ENCODE results near the gene FAM3A.

FAM3A gene

GRCh38 chrX:154468217-154468616, 47.8 kb downstream of the FAM3A start:
- Histone ChIP-seq H3K36me3 (ENCODE audit: insufficient read depth, low read length) (no peaks in the 10 kb centered on the region; the same call in 1 of the 2 replicates), H3K79me2 (ENCODE audit: insufficient read depth, low read length) (no peaks in the 10 kb centered on the region), H4K20me1 (ENCODE audit: insufficient read depth, low read length, poor library complexity, severe bottlenecking) (no peaks in the 10 kb centered on the region)

GRCh38 chrX:154467556-154467955, 48.5 kb downstream of the FAM3A start:
- TF ChIP-seq EZH2phosphoT487 (IDR thresholded peaks at IDR 0.05; ENCODE audit: borderline replicate concordance), result no peak
- no peak for TF ChIP-seq CTCF (conservative IDR thresholded peaks at IDR 0.05; ENCODE audit: low read length)
- no peaks in the 10 kb centered on the region for H3F3A ChIP-seq (ENCODE audit: low read depth)
- no peaks in the 10 kb centered on the region for H3K27me3 ChIP-seq (ENCODE audit: insufficient read depth, low read length, poor library complexity, severe bottlenecking)
- no peaks in the 10 kb centered on the region for H3K9me2 ChIP-seq (replicated peaks; ENCODE audit: low read depth, low read length)
- no peaks in the 10 kb centered on the region; the same call in 1 of the 2 replicates for H3K36me3 ChIP-seq (ENCODE audit: insufficient read depth, low read length)
- no peak overlapping the region for H3K9ac ChIP-seq (ENCODE audit: low read depth, low read length, poor library complexity, severe bottlenecking)
- no peaks in the 10 kb centered on the region for H4K20me1 ChIP-seq (ENCODE audit: insufficient read depth, low read length, poor library complexity, severe bottlenecking)
- no peak overlapping the region for H3K4me3 ChIP-seq (ENCODE audit: low read length, poor library complexity, severe bottlenecking)
- no peaks in the 10 kb centered on the region for H3K4me1 ChIP-seq (ENCODE audit: insufficient read depth, low read length, poor library complexity, severe bottlenecking)
- no peaks in the 10 kb centered on the region for H3K79me2 ChIP-seq (ENCODE audit: insufficient read depth, low read length)
- H3K9me3 ChIP-seq (ENCODE audit: insufficient read depth, low read depth, low read length), result no peaks in the 10 kb centered on the region
- H2AFZ ChIP-seq (ENCODE audit: low read length), result no peak overlapping the region
- no peak overlapping the region for H3K4me2 ChIP-seq (ENCODE audit: low read depth, low read length, poor library complexity, severe bottlenecking)

More at GRCh38 chrX:154468217-154468616, 47.8 kb downstream of the FAM3A start:
- TF ChIP-seq EZH2phosphoT487 (IDR thresholded peaks at IDR 0.05; ENCODE audit: borderline replicate concordance), result no peak
- no peak for TF ChIP-seq CTCF (conservative IDR thresholded peaks at IDR 0.05; ENCODE audit: low read length)
- H3K9me3 ChIP-seq (ENCODE audit: insufficient read depth, low read depth, low read length), result no peaks in the 10 kb centered on the region
- no peaks in the 10 kb centered on the region for H3K4me1 ChIP-seq (ENCODE audit: insufficient read depth, low read length, poor library complexity, severe bottlenecking)
- H3F3A ChIP-seq (ENCODE audit: low read depth), result no peaks in the 10 kb centered on the region
- H3K4me3 ChIP-seq (ENCODE audit: low read length, poor library complexity, severe bottlenecking), result no peak overlapping the region
- H3K9me2 ChIP-seq (replicated peaks; ENCODE audit: low read depth, low read length), result no peaks in the 10 kb centered on the region
- no peak overlapping the region for H2AFZ ChIP-seq (ENCODE audit: low read length)
- no peak overlapping the region for H3K4me2 ChIP-seq (ENCODE audit: low read depth, low read length, poor library complexity, severe bottlenecking)
- no peaks in the 10 kb centered on the region for H3K27me3 ChIP-seq (ENCODE audit: insufficient read depth, low read length, poor library complexity, severe bottlenecking)
- H3K9ac ChIP-seq (ENCODE audit: low read depth, low read length, poor library complexity, severe bottlenecking), result no peak overlapping the region

GRCh38 chrX:154466907-154467306, 49.1 kb downstream of the FAM3A start:
- Histone ChIP-seq H3K4me1 (ENCODE audit: insufficient read depth, low read length, poor library complexity, severe bottlenecking) (no peaks in the 10 kb centered on the region), H3K9me3 (ENCODE audit: insufficient read depth, low read depth, low read length) (no peaks in the 10 kb centered on the region), H3K9me2 (replicated peaks; ENCODE audit: low read depth, low read length) (no peaks in the 10 kb centered on the region), H2AFZ (ENCODE audit: low read length) (no peak overlapping the region), H3K79me2 (ENCODE audit: insufficient read depth, low read length) (no peaks in the 10 kb centered on the region), H3K4me2 (ENCODE audit: low read depth, low read length, poor library complexity, severe bottlenecking) (no peak overlapping the region), H4K20me1 (ENCODE audit: insufficient read depth, low read length, poor library complexity, severe bottlenecking) (no peaks in the 10 kb centered on the region), H3K4me3 (ENCODE audit: low read length, poor library complexity, severe bottlenecking) (no peak overlapping the region), H3K9ac (ENCODE audit: low read depth, low read length, poor library complexity, severe bottlenecking) (no peak overlapping the region), H3F3A (ENCODE audit: low read depth) (no peaks in the 10 kb centered on the region), H3K27me3 (ENCODE audit: insufficient read depth, low read length, poor library complexity, severe bottlenecking) (no peaks in the 10 kb centered on the region), H3K36me3 (ENCODE audit: insufficient read depth, low read length) (no peaks in the 10 kb centered on the region; the same call in 1 of the 2 replicates)
- no peak for TF ChIP-seq CTCF (conservative IDR thresholded peaks at IDR 0.05; ENCODE audit: low read length)
- no peak for TF ChIP-seq EZH2phosphoT487 (IDR thresholded peaks at IDR 0.05; ENCODE audit: borderline replicate concordance)

All from Loucy (cell line).